ENCODE results near the gene RPL10.
A peak's percentile ranks its signal among the peaks of the same experiment; 100 is the strongest.

Gene RPL10

GRCh38 chrX:154428176-154429171 is 30.3 kb downstream of the RPL10 start, which contains the start of gene ATP6AP1:
ATP6AP1 (plus strand) TSS chrX:154428677; CDS start chrX:154428693, 16 bp downstream.
- H3K36me3 Mint-ChIP-seq (ENCODE audit: low read depth), result peaks cover 12% of the 10 kb centered on the region
- H3K4me1 Mint-ChIP-seq, result peaks cover 6% of the 10 kb centered on the region
- TF ChIP-seq CTCF (IDR thresholded peaks at IDR 0.05; ENCODE audit: unreplicated experiment in 3 of 3), result no peak
- no peaks in the 10 kb centered on the region for H3K27me3 Mint-ChIP-seq (ENCODE audit: low read depth)
- H3K9me3 Mint-ChIP-seq, result peaks cover 22% of the 10 kb centered on the region
- H3K4me3 Mint-ChIP-seq, result peak within 1 kb of the TSS; percentile 83 to 89 (median 87)
- peak within 1 kb of the TSS in 2 of 3 experiments; percentile 69 to 82 for H3K27ac Mint-ChIP-seq

- Mint-ChIP-seq H3K4me1 (peaks cover 6% of the 10 kb centered on the region), H3K27ac (peak overlapping the region in 1 of 3 experiments; percentile 45), H3K27me3 (ENCODE audit: low read depth) (no peaks in the 10 kb centered on the region), H3K36me3 (ENCODE audit: low read depth) (peaks cover 21% of the 10 kb centered on the region), H3K9me3 (peaks cover 19% of the 10 kb centered on the region), H3K4me3 (peak overlapping the region; percentile 83 to 89 (median 87))
- no peak for TF ChIP-seq CTCF (IDR thresholded peaks at IDR 0.05; ENCODE audit: unreplicated experiment in 3 of 3)
These were observed 31.5 kb downstream of the RPL10 start for GRCh38 chrX:154429711-154430110.

GRCh38 chrX:154430479-154430878 is 32.3 kb downstream of the RPL10 start:
- H3K4me3 Mint-ChIP-seq, result peak overlapping the region; percentile 21 to 67 (median 44)
- peak overlapping the region in 1 of 3 experiments; percentile 47 for H3K27ac Mint-ChIP-seq
- no peaks in the 10 kb centered on the region for H3K27me3 Mint-ChIP-seq (ENCODE audit: low read depth)
- peaks cover 26% of the 10 kb centered on the region for H3K36me3 Mint-ChIP-seq (ENCODE audit: low read depth)
- peaks cover 19% of the 10 kb centered on the region for H3K9me3 Mint-ChIP-seq
- peaks cover 6% of the 10 kb centered on the region for H3K4me1 Mint-ChIP-seq
- TF ChIP-seq CTCF (IDR thresholded peaks at IDR 0.05; ENCODE audit: unreplicated experiment in 3 of 3), result no peak

GRCh38 chrX:154430916-154431315 is 32.7 kb downstream of the RPL10 start:
- no peak for TF ChIP-seq CTCF (IDR thresholded peaks at IDR 0.05; ENCODE audit: unreplicated experiment in 3 of 3)
- Mint-ChIP-seq H3K4me1 (peaks cover 6% of the 10 kb centered on the region), H3K36me3 (ENCODE audit: low read depth) (peaks cover 30% of the 10 kb centered on the region), H3K4me3 (peak overlapping the region; percentile 21 to 67 (median 44)), H3K27me3 (ENCODE audit: low read depth) (no peaks in the 10 kb centered on the region), H3K9me3 (peaks cover 20% of the 10 kb centered on the region), H3K27ac (peak overlapping the region in 1 of 3 experiments; percentile 47)

- H3K9me3 Mint-ChIP-seq, result peaks cover 25% of the 10 kb centered on the region
- peak overlapping the region in 2 of 3 experiments; percentile 43 to 67 for H3K4me3 Mint-ChIP-seq
- H3K27me3 Mint-ChIP-seq (ENCODE audit: low read depth), result no peaks in the 10 kb centered on the region
- no peak for TF ChIP-seq CTCF (IDR thresholded peaks at IDR 0.05; ENCODE audit: unreplicated experiment in 3 of 3)
- H3K4me1 Mint-ChIP-seq, result peaks cover 11% of the 10 kb centered on the region
- peaks cover 34% of the 10 kb centered on the region for H3K36me3 Mint-ChIP-seq (ENCODE audit: low read depth)
- H3K27ac Mint-ChIP-seq, result no peak overlapping the region
These were observed 33.2 kb downstream of the RPL10 start for GRCh38 chrX:154431341-154431740.

All from nephron (organoid).